Caco-2 (cell line): Measurements from ENCODE around the gene TSC22D4. TPM values are rescaled to one million over a fixed set of nuclear protein-coding genes. Genes with fewer than 3 reads are reported as not detected.
"Not testable (repeated sequence)": the region's sequence is repeated elsewhere in the genome, so short reads cannot be mapped to it uniquely, and the experiment has no call there.

Experiments used
- BruUV-seq: library from RNA; stranded (reverse); fragments of 400-500 nt; replicated peaks from 2 replicates; lab custom pipeline; 2021; lab: Mats Ljungman, UMichigan
- CTCF ChIA-PET: fragments of 300-600 bp; sonication (Branson Sonifier 250); formaldehyde crosslinking; loops from one replicate; lab custom pipeline; 2022; ENCODE audit warnings: antibody characterized with exemption; lab: Charles Lee
- POLR2A ChIA-PET: fragments of 300-600 bp; sonication (Branson Sonifier 250); formaldehyde crosslinking; loops from one replicate; lab custom pipeline; 2022; ENCODE audit warnings: antibody characterized with exemption; lab: Charles Lee
- DNase-seq, 2 experiments: peaks; one replicate each; pipeline versions ENCODE4 v3.0.0 to v3.0.0-alpha.2; 2020 to 2022
- H3K27me3 ChIP-seq: replicated peaks from 2 replicates; pipeline ENCODE4 v1.6.0; 2011; ENCODE audit warnings: low read length; ENCODE audit not compliant: control insufficient read depth, insufficient read depth
- H3K36me3 ChIP-seq: 2 replicates; pipeline ENCODE4 v1.5.1; 2011; ENCODE audit warnings: low read length; ENCODE audit not compliant: control insufficient read depth, insufficient read depth
- H3K4me1 ChIP-seq: fragments of 250-450 bp; sonication (Bioruptor Pico); 2 replicates; pipeline ENCODE4 v1.5.1; 2020; ENCODE audit warnings: mild to moderate bottlenecking
- H3K4me3 ChIP-seq: 2 replicates; pipeline ENCODE4 v1.5.1; 2011; ENCODE audit warnings: low read depth, mild to moderate bottlenecking, control low read depth, low read length
- H3K9me3 ChIP-seq: fragments of 250-450 bp; sonication (Bioruptor Pico); 2 replicates; pipeline ENCODE4 v1.5.1; 2020; ENCODE audit warnings: mild to moderate bottlenecking, moderate library complexity
- H3K27ac Mint-ChIP-seq: one replicate; pipeline ENCODE4 v1.8.0; 2022; ENCODE audit warnings: mixed read lengths; ENCODE audit not compliant: unreplicated experiment
- H3K27me3 Mint-ChIP-seq: one replicate; pipeline ENCODE4 v1.8.0; 2022; ENCODE audit warnings: mixed read lengths; ENCODE audit not compliant: insufficient read depth, unreplicated experiment
- H3K36me3 Mint-ChIP-seq: one replicate; pipeline ENCODE4 v1.8.0; 2022; ENCODE audit warnings: mild to moderate bottlenecking, mixed read lengths; ENCODE audit not compliant: insufficient read depth, unreplicated experiment
- H3K4me1 Mint-ChIP-seq: one replicate; pipeline ENCODE4 v1.8.0; 2022; ENCODE audit warnings: low read depth, mixed read lengths; ENCODE audit not compliant: unreplicated experiment
- H3K4me3 Mint-ChIP-seq: one replicate; pipeline ENCODE4 v1.8.0; 2022; ENCODE audit warnings: mild to moderate bottlenecking, moderate library complexity, mixed read lengths; ENCODE audit not compliant: unreplicated experiment
- H3K9me3 Mint-ChIP-seq: one replicate; pipeline ENCODE4 v1.8.0; 2022; ENCODE audit warnings: mixed read lengths; ENCODE audit not compliant: unreplicated experiment
- intact Hi-C: fragments of 100-400 bp; cut with micrococcal nuclease; formaldehyde crosslinking; loops from one replicate; pipeline ENCODE4 v1.10.0; 2022; ENCODE audit not compliant: unreplicated experiment
- total RNA-seq: library from RNA; stranded (reverse); gene quantifications from 2 replicates; pipeline ENCODE4 v1.2.3, GENCODE V29; 2022
- TF ChIP-seq, protein P1 (sequence below), 2 experiments: fragments of 200-600 bp in 1 of 2; IDR thresholded peaks; 1 replicate in 1 of 2; 2 replicates in 1 of 2; pipeline versions ENCODE4 v1.5.1 to v1.8.0; 2011 to 2022; ENCODE audit warnings: antibody characterized with exemption in 1 of 2, control low read depth in 1 of 2, inconsistent platforms in 1 of 2, low read depth in 1 of 2, low read length in 1 of 2, mild to moderate bottlenecking in 1 of 2, moderate library complexity in 1 of 2; ENCODE audit not compliant: insufficient read depth in 1 of 2, severe bottlenecking in 1 of 2, unreplicated experiment in 1 of 2

TSC22D4 gene
- total RNA-seq, 1 experiment from 2014 or later: 27.2 TPM

DNA sequence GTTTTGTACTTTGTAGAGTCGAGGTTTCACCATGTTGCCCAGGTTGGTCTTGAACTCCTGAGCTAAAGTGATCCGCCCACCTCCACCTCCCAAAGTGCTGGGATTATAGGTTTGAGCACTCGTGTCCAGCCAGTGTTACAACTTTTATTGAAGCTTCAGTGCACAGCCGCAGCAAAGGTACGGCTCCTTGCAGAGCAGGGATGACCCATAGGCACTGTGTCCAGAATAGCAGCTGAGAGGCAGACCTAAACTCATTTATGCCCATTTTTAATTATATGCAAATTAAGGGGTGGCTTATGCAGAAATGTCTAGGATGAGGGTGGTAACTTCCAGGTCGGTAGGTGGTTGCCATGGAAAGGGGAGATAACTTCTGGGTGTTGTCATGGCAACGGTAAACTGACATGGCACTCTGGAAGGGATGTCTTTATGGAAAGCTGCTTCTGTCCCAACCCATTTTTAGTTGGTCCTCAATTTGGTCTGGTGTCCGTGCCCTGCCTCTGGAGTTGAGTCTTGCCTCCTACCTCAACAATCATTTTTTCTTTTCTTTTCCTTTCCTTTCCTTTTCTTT is 27.4 kb upstream of the TSC22D4 start:
- DNase-seq: peak in 1 of 2 experiments; percentile 55
- Mint-ChIP-seq H3K4me1 (peaks cover 21% of the 10 kb centered on the region), H3K9me3 (no peaks in the 10 kb centered on the region), H3K36me3 (peaks cover 8% of the 10 kb centered on the region), H3K27ac (peak overlapping the region; percentile 53), H3K4me3 (no peak overlapping the region), H3K27me3 (no peaks in the 10 kb centered on the region)
- TF ChIP-seq, protein P1, sequence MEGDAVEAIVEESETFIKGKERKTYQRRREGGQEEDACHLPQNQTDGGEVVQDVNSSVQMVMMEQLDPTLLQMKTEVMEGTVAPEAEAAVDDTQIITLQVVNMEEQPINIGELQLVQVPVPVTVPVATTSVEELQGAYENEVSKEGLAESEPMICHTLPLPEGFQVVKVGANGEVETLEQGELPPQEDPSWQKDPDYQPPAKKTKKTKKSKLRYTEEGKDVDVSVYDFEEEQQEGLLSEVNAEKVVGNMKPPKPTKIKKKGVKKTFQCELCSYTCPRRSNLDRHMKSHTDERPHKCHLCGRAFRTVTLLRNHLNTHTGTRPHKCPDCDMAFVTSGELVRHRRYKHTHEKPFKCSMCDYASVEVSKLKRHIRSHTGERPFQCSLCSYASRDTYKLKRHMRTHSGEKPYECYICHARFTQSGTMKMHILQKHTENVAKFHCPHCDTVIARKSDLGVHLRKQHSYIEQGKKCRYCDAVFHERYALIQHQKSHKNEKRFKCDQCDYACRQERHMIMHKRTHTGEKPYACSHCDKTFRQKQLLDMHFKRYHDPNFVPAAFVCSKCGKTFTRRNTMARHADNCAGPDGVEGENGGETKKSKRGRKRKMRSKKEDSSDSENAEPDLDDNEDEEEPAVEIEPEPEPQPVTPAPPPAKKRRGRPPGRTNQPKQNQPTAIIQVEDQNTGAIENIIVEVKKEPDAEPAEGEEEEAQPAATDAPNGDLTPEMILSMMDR (IDR thresholded peaks at IDR 0.05; ENCODE audit: insufficient read depth in 1 of 2, low read depth in 1 of 2, low read length in 1 of 2, severe bottlenecking in 1 of 2, unreplicated experiment in 1 of 2): no peak
- H3K4me1 ChIP-seq: peaks cover 31% of the 10 kb centered on the region
- no peaks in the 10 kb centered on the region for H3K27me3 ChIP-seq
- BruUV-seq: no TSS peak
- POLR2A ChIA-PET: interaction anchor here (0.6 to 1.1 kb wide), 3 partner anchors 15 to 80 kb away, joined by 3 to 12 read pairs (median 4); partner anchors contain the start of gene FBXO24
- intact Hi-C loops: no loop called here
- H3K36me3 ChIP-seq: no peaks in the 10 kb centered on the region
- H3K4me3 ChIP-seq: no peak overlapping the region
- CTCF ChIA-PET: interaction anchor here (0.7 kb wide), 1 partner anchor 14 kb away, joined by 4 read pairs; no protein-coding TSS in a partner anchor
- H3K9me3 ChIP-seq: no peaks in the 10 kb centered on the region

DNA sequence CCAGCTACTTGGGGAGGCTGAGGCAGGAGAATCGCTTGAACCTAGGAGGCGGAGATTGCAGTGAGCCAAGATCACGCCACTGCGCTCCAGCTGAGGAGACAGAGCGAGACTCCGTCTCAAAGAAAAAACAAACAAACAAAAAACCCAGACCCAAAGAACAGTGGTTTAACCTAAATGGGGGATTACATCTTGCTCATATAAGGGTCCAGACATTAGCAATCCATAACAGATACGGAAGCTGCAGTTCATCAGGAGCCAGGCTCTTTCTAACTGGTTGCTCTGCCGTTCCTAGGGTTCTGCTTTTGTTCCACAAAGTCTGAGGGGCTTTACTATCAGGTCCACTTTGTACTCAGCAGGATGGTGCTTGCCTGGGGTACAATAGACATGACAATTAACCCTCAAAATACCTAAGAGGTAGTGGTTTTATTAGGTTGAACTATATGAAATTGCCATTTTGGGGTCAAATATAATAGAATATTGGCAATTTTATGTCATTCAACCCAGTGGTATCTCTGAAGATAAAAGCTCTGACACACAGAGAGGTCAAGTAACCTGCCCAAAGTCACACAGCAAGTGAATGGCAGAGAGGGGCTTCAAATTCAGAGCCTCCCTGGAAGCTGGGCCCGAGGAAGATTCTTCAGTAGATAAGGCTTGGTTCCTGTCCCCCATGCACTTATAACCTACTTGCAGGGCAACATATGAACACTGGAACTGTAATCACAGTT is 26.0 kb upstream of the TSC22D4 start:
- Mint-ChIP-seq H3K27me3 (no peaks in the 10 kb centered on the region), H3K36me3 (peaks cover 8% of the 10 kb centered on the region), H3K4me1 (peaks cover 14% of the 10 kb centered on the region), H3K4me3 (no peak overlapping the region), H3K9me3 (no peaks in the 10 kb centered on the region), H3K27ac (peak overlapping the region; percentile 78)
- BruUV-seq: no TSS peak
- Histone ChIP-seq H3K27me3 (no peaks in the 10 kb centered on the region), H3K4me1 (peaks cover 27% of the 10 kb centered on the region), H3K9me3 (no peaks in the 10 kb centered on the region), H3K36me3 (no peaks in the 10 kb centered on the region), H3K4me3 (no peak overlapping the region)
- ChIA-PET CTCF (no interaction called here), POLR2A (no interaction called here)
- TF ChIP-seq, protein P1 (IDR thresholded peaks at IDR 0.05; ENCODE audit: insufficient read depth in 1 of 2, low read depth in 1 of 2, low read length in 1 of 2, severe bottlenecking in 1 of 2, unreplicated experiment in 1 of 2): no peak
- no peak for DNase-seq
- intact Hi-C loops: loop anchor here (5.0 kb wide), 1 partner anchor 42 kb away; no protein-coding TSS in a partner anchor

DNA sequence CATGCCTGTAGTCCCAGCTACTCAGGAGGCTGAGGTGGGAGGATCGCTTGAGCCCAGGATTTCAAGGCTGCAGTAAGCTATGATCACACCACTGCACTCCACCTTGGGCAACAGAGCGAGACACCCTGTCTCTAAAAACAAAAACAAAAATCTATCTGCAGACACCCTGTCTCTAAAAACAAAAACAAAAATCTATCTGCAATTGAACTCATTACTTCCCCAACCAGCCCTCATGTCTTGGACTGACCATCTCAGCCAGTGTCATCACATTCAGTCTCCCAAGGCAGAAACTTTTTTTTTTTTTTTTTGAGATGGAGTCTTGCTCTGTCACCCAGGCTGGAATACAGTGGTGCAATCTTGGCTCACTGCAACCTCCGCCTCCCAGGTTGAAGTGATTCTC is 25.0 kb upstream of the TSC22D4 start:
- POLR2A ChIA-PET, DNase-seq, H3K36me3 Mint-ChIP-seq, H3K9me3 ChIP-seq, H3K27me3 Mint-ChIP-seq, H3K4me3 Mint-ChIP-seq, H3K4me3 ChIP-seq, H3K36me3 ChIP-seq, CTCF ChIA-PET, BruUV-seq, H3K27me3 ChIP-seq, H3K9me3 Mint-ChIP-seq: not testable (repeated sequence)
- intact Hi-C loops: loop anchor here (5.0 kb wide), 1 partner anchor 43 kb away; no protein-coding TSS in a partner anchor
- Mint-ChIP-seq H3K27ac (peak overlapping the region; percentile 78), H3K4me1 (peaks cover 14% of the 10 kb centered on the region)
- peaks cover 27% of the 10 kb centered on the region for H3K4me1 ChIP-seq

DNA sequence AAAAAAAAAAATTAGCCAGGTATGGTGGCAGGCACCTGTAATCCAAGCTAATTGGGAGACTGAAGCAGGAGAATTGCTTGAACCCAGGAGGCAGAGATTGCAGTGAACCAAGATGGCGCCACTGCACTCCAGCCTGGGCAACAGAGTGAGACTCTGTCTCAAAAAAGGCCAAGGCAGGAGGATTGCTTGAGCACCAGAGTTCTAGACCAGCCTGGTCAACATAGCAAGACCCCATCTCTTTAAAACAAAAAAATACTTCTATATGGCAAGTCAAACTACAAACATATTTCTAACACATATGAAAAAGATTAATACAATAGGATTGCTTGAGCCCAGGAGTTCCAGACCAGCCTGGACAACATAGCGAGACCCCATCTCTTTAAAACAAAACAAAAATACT is 21.7 kb upstream of the TSC22D4 start:
- H3K36me3 ChIP-seq, H3K4me3 Mint-ChIP-seq, DNase-seq, BruUV-seq, H3K9me3 Mint-ChIP-seq, H3K27ac Mint-ChIP-seq, H3K4me3 ChIP-seq, H3K27me3 ChIP-seq, H3K36me3 Mint-ChIP-seq, H3K9me3 ChIP-seq, H3K27me3 Mint-ChIP-seq, POLR2A ChIA-PET: not testable (repeated sequence)
- intact Hi-C loops: loop anchor here (5.0 kb wide), 1 partner anchor 47 kb away; no protein-coding TSS in a partner anchor
- H3K4me1 ChIP-seq: peaks cover 27% of the 10 kb centered on the region
- CTCF ChIA-PET: interaction anchor here (0.6 kb wide), 1 partner anchor 53 kb away, joined by 3 read pairs; no protein-coding TSS in a partner anchor
- peaks cover 14% of the 10 kb centered on the region for H3K4me1 Mint-ChIP-seq
